OCI-LY3 (cell line): ENCODE data around the gene IL22.
"Not testable (repeated sequence)": the region's sequence is repeated elsewhere in the genome, so short reads cannot be mapped to it uniquely, and the experiment has no call there.

Source experiments
- H2AFZ ChIP-seq: fragments of 200-600, 300-600 bp; shearing (Covaris generic); 2 replicates; pipeline ENCODE4 v1.6.0; 2014; ENCODE audit warnings: antibody characterized with exemption, low read depth, low read length
- H3K27ac ChIP-seq: fragments of 200-600, 300-600 bp; sonication (generic); 2 replicates; pipeline ENCODE4 v1.5.1; 2014; ENCODE audit warnings: mild to moderate bottlenecking, low read length, moderate library complexity, mixed read lengths
- H3K27me3 ChIP-seq: fragments of 200-600, 300-600 bp; sonication (generic); 2 replicates; pipeline ENCODE4 v1.6.1; 2014; ENCODE audit warnings: low read depth, low read length, mixed read lengths
- H3K36me3 ChIP-seq: fragments of 200-600, 300-600 bp; sonication (generic); replicated peaks from 2 replicates; pipeline ENCODE3; 2014; ENCODE audit warnings: low read depth, low read length, mixed read lengths
- H3K4me1 ChIP-seq: fragments of 300-600, 200-600 bp; sonication (generic); 2 replicates; pipeline ENCODE4 v1.6.1; 2014; ENCODE audit warnings: low read length, mixed read lengths
- H3K4me2 ChIP-seq: fragments of 200-600, 300-600 bp; sonication (generic); 2 replicates; pipeline ENCODE4 v1.6.1; 2014; ENCODE audit warnings: low read length, mixed read lengths
- H3K4me3 ChIP-seq: fragments of 300-600, 200-600 bp; sonication (generic); 2 replicates; pipeline ENCODE4 v1.5.1; 2014; ENCODE audit warnings: antibody characterized with exemption, mild to moderate bottlenecking, low read length, moderate library complexity
- H3K79me2 ChIP-seq: fragments of 300-600, 200-600 bp; shearing (Covaris generic); 2 replicates; pipeline ENCODE4 v1.6.1; 2014; ENCODE audit warnings: mild to moderate bottlenecking, low read length, mixed read lengths
- H3K9ac ChIP-seq: fragments of 300-600, 200-600 bp; shearing (Covaris generic); 2 replicates; pipeline ENCODE4 v1.6.0; 2014; ENCODE audit warnings: mild to moderate bottlenecking, low read length, moderate library complexity
- H3K9me3 ChIP-seq: fragments of 200-600, 300-600 bp; shearing (Covaris generic); 2 replicates; pipeline ENCODE4 v1.6.1; 2014; ENCODE audit warnings: low read length, mixed read lengths; ENCODE audit not compliant: insufficient read depth
- H4K20me1 ChIP-seq: fragments of 200-600, 300-600 bp; sonication (generic); 2 replicates; pipeline ENCODE4 v1.6.1; 2016; ENCODE audit warnings: low read length, mixed read lengths; ENCODE audit not compliant: insufficient read depth
- CTCF ChIP-seq: fragments of 200-600, 300-600 bp; sonication (generic); IDR thresholded peaks from 2 replicates; pipeline ENCODE4 v1.5.1; 2014; ENCODE audit warnings: antibody characterized with exemption, low read length, low read depth
- EZH2phosphoT487 ChIP-seq: fragments of 200-600 bp; shearing (Covaris generic); IDR thresholded peaks from 2 replicates; pipeline ENCODE4 v1.6.1; 2018; ENCODE audit warnings: antibody characterized with exemption, mixed run types, low read depth

Gene IL22

DNA sequence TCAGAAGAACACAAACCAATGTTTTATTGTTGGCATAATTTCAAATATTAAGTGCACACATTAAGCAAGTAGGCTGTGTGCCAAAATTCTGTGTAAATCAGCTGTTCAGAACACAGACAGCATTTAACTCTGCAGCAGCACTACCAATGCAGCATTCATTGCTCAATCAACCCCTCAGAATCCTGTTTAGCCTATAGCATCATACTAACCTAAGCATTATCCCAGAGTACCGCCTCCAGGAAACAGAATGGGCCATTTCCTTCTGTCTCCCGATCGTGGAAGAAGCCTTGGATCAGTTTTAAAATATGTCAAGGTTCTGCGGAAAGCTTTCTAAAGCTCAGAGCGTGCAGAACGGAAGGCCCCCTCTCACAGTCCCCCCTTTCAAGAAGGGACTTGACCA, 31.1 kb downstream of the IL22 start:
- H3K4me2 ChIP-seq, result no peak overlapping the region
- no peak overlapping the region for H3K27ac ChIP-seq
- H3K27me3 ChIP-seq, result peaks cover 26% of the 10 kb centered on the region
- H3K4me1 ChIP-seq, result peaks cover 3% of the 10 kb centered on the region; the same call in 1 of the 2 replicates
- H4K20me1 ChIP-seq, result no peaks in the 10 kb centered on the region
- TF ChIP-seq CTCF (no peak), EZH2phosphoT487 (no peak)
- H3K4me3 ChIP-seq, result no peak overlapping the region
- no peaks in the 10 kb centered on the region for H3K79me2 ChIP-seq
- no peaks in the 10 kb centered on the region for H3K36me3 ChIP-seq
- H2AFZ ChIP-seq, result peak overlapping the region; percentile 17; the same call in 1 of the 2 replicates
- no peak overlapping the region for H3K9ac ChIP-seq
- no peaks in the 10 kb centered on the region for H3K9me3 ChIP-seq

- Histone ChIP-seq H4K20me1 (no peaks in the 10 kb centered on the region), H3K27me3 (peaks cover 32% of the 10 kb centered on the region)
These were observed 31.9 kb downstream of the IL22 start for GRCh38 chr12:68221497-68221896.

GRCh38 chr12:68210875-68211274, 42.5 kb downstream of the IL22 start:
- no peaks in the 10 kb centered on the region for H4K20me1 ChIP-seq
- H3K27ac ChIP-seq, result no peak overlapping the region
- TF ChIP-seq CTCF, result no peak
- no peak for TF ChIP-seq EZH2phosphoT487
- H3K4me2 ChIP-seq, result no peak overlapping the region
- H3K27me3 ChIP-seq, result peaks cover 29% of the 10 kb centered on the region
- no peaks in the 10 kb centered on the region for H3K9me3 ChIP-seq
- no peaks in the 10 kb centered on the region for H3K4me1 ChIP-seq
- no peak overlapping the region for H3K9ac ChIP-seq
- H2AFZ ChIP-seq, result no peak overlapping the region
- H3K4me3 ChIP-seq, result no peak overlapping the region
- H3K79me2 ChIP-seq, result no peaks in the 10 kb centered on the region
- no peaks in the 10 kb centered on the region for H3K36me3 ChIP-seq

More at GRCh38 chr12:68221497-68221896, 31.9 kb downstream of the IL22 start:
- Histone ChIP-seq H3K4me1 (peaks cover 3% of the 10 kb centered on the region; the same call in 1 of the 2 replicates), H3K27ac (no peak overlapping the region), H3K36me3 (no peaks in the 10 kb centered on the region), H3K79me2 (no peaks in the 10 kb centered on the region), H3K4me2 (no peak overlapping the region), H2AFZ (peak overlapping the region; percentile 71), H3K4me3 (no peak overlapping the region), H3K9ac (no peak overlapping the region), H3K9me3 (no peaks in the 10 kb centered on the region)
- no peak for TF ChIP-seq EZH2phosphoT487
- TF ChIP-seq CTCF, result no peak

DNA sequence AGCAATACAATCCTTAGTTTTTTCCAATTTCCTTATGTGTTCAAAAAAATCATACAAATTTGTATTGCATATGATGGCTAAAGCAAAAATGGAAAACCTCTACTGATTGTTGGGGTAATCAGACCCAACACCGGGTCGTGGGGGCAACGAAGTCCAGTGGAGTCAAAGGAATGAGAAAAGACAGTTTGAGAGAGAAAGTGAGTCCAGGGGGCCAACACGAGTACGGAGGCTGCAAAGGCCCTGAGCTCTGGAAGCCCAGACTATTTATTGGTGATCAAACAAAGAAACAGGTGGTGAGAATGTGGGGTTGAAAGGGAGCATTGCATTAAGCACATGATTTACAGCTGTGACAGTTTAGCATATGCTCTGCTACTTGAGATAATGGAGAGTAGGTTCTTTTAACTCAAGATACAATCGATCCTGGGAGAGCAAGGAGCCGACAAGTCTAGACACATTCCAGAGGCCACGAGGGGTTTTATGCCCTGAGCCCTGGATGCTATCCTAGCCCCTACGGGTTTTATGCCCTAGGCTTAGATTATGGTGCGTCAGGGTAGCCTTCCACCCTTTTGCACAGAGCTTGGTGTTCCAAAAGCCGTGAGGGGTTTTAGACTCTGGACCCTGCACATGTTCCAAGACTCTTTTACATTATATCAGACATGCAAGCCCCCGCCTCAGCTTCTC, 44.2 kb downstream of the IL22 start:
- not testable (repeated sequence) for H2AFZ ChIP-seq, H3K9me3 ChIP-seq, H3K36me3 ChIP-seq, H3K4me1 ChIP-seq, H3K79me2 ChIP-seq, H3K9ac ChIP-seq, H3K27ac ChIP-seq, H3K4me2 ChIP-seq, H3K4me3 ChIP-seq, H4K20me1 ChIP-seq
- H3K27me3 ChIP-seq, result peaks cover 26% of the 10 kb centered on the region
